ENCODE results near the gene SLC16A2.

Gene SLC16A2

GRCh38 chrX:74405973-74406489 lies 15.3 kb upstream of the SLC16A2 start:
- H3K27ac ChIP-seq = no peak overlapping the region
- TF ChIP-seq ZFX (IDR thresholded peaks at IDR 0.05) (no peak), CTCF (conservative IDR thresholded peaks at IDR 0.05) (no peak)

- no peak overlapping the region for H3K27ac ChIP-seq
- no peak for TF ChIP-seq CTCF (conservative IDR thresholded peaks at IDR 0.05)
- no peak for TF ChIP-seq ZFX (IDR thresholded peaks at IDR 0.05)
Measured at GRCh38 chrX:74408304-74408703, 13.0 kb upstream of the SLC16A2 start.

GRCh38 chrX:74419864-74420195 lies 1.5 kb upstream of the SLC16A2 start:
- peak overlapping the region; percentile 54; the same call in 1 of the 2 replicates for H3K27ac ChIP-seq
- TF ChIP-seq ZFX (IDR thresholded peaks at IDR 0.05) (no peak), CTCF (conservative IDR thresholded peaks at IDR 0.05) (no peak)

- no peak for TF ChIP-seq ZFX (IDR thresholded peaks at IDR 0.05)
- no peak for TF ChIP-seq CTCF (conservative IDR thresholded peaks at IDR 0.05)
- peak overlapping the region; percentile 54 for H3K27ac ChIP-seq
Measured at GRCh38 chrX:74420196-74421035, 877 bp upstream of the SLC16A2 start.

- TF ChIP-seq ZFX (IDR thresholded peaks at IDR 0.05) (no peak), CTCF (conservative IDR thresholded peaks at IDR 0.05) (no peak)
Measured at GRCh38 chrX:74421740-74422352, 553 bp downstream of the SLC16A2 start.

GRCh38 chrX:74422576-74423288 lies 1.4 kb downstream of the SLC16A2 start:
- no peak for TF ChIP-seq ZFX (IDR thresholded peaks at IDR 0.05)
- no peak for TF ChIP-seq CTCF (conservative IDR thresholded peaks at IDR 0.05)
- H3K27ac ChIP-seq = no peak overlapping the region

More at GRCh38 chrX:74421740-74422352, 553 bp downstream of the SLC16A2 start:
- no peak overlapping the region for H3K27ac ChIP-seq

Measured in C4-2B (cell line).